GM19397 (cell line): Measurements from ENCODE around the gene DNAJC19.
"Not testable (repeated sequence)": the region's sequence is repeated elsewhere in the genome, so short reads cannot be mapped to it uniquely, and the experiment has no call there.

Source experiments
- ATAC-seq: cut with Tn5 transposase; IDR thresholded peaks from one replicate; pipeline ENCODE4 v1.9.1; 2021; ENCODE audit warnings: mild to moderate bottlenecking, moderate library complexity; ENCODE audit not compliant: unreplicated experiment

Gene DNAJC19

DNA sequence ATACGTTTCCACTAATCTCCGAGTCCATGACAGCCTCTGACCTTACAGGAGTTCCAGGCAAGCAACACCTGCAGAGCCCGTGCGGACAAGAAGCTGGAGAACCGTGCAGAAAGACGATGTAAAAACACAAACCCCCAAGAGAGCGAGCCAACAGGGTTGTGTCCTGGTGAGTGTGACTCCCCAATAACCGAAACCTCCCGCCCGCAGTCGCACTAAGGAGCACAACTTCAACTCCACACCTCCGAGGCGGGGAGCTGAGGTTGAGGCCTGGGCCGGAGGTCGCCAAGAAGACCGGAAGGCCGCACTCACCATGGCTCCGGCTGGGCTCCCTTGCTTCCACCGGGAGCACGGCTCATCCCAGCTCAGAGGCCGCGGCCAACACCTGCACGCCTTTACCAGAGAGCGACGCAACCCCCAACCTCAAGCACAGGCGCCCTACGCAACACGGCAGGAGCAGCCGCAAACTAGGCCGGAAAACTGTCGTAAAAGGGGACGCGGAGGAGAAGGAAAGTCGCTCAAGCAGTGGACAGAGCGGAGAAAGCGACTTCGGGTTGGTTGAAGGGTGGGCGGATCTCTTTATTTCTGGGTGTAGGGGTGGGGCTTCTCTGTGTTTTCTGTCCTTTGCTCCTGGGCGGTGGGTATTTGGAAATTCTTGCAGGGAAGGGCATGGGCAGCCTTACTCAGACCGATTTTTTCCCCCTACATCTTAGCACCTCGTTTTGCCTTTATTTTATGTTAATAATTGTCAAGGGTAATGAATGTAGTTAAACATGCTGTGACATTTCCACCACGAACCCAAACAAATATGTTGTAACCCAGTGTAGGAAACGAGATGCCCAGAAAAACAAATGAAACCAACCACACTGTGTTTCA, at the start of gene DNAJC19:
Gene DNAJC19, minus strand, starts transcription at position 446 of the 873 bp plus-strand sequence. Its CDS starts 134 bp downstream, at position 312.
- peak; percentile 96 for ATAC-seq

DNA sequence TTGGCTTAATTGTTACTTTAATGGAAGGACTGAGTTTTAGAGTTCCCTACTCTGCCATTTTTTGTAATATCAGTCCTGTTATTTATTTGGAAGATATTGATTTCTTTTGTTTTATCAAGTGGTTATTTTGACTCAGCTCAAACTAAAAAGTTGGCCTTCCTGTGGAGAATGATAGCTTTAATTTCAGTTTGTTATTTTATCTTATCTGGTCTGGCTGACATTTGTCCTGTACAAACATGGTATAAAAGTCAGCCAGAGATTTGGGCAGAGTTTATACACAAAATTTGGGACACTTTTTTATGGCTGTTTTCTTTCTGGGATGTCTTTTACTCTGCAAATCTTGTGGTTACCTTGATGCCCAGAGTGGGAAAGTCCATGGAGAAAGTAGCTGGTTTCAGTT, 41.4 kb upstream of the DNAJC19 start:
- ATAC-seq, result no peak

DNA sequence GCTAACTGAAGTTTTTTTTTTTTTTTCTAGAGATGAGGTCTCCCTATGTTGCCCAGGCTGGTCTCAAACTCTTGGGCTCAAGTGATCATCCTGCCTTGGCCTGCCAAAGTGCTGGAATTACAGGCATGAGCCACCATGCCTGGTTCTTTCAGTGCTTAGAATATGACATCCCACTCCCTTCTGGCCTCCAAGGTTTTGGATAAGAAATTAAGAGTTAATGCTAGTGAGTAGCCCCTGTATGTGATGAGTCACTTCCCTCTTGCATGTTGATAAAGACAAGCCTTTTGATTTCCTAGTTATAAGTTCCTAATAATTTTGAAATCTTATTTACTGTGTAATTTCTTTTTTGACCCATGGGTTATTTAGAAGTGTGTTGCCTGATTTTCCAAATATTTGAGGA, 35.7 kb upstream of the DNAJC19 start:
- ATAC-seq, result no peak

DNA sequence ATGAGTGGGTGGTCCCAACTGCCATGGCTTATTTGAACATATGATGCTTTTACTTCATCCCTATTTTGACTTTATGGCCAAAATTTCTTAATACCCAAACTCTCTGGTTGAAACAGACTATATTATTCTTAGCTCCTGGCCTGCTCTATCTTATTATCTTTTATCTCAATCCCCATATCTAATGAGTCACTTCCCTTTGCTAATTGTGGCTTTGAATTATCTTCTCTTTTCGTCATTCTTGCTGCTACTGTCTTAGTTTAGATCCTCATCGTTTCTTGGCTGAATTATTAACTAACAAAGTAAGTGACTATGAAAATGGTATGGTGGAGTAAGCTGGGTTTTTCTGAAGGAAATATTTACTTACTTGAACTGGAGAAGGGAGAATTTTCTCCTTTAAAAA, 28.2 kb upstream of the DNAJC19 start:
- ATAC-seq, result no peak

DNA sequence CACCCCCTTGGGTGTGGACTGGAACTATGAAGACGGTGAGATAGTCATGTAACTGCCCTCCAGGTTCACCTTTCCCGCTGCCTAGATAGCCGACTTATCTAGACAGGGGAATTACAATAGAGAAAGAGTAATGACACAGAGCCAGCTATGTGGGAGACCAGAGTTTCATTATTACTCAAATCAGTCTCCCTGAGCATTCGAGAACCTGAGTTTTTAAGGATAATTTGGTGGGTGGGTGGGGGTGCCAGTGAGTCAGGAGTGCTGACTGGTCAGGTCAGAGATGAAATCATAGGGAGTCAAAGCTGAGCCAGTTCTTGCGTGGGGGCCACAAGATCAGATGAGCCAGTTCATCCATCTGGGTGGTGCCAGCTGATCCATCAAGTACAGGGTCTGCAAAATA, 19.7 kb upstream of the DNAJC19 start:
- ATAC-seq, result no peak

DNA sequence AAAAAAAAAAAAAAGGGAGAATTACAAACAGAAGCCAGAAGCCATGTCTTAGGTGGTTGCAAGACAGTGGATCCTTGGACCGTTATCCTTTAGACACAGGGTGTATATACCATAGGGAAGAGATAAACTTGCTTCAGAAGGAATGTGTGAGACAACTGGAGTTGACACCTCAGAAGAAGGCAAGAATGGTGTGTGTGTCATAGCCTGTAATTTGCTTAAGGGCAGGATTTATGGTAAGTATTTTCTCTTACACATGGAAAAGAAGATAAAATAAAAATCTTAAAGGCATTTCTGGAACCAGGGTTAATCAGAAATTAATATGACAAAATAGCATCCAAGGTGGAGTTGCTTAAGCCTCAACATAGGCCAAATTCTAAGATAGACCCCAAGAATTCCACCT, 19.3 kb upstream of the DNAJC19 start:
- ATAC-seq, result no peak

DNA sequence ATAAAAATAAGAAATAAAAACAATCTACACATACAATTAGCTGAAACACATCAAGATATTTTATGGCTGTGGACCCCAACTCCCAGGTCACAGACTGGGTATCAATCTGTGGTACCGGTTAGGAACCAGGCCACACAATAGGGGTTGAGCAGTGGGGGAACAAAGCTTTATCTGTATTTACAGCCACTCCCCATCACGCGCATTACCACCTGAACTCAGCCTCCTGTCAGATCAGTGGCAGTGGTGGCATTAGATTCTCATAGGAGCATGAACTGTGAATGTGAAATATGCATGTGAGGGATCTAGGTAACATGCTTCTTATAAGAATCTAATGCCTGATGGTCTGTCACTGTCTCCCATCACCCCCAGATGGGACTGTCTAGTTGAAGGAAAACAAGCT, 17.7 kb upstream of the DNAJC19 start:
- ATAC-seq, result no peak

DNA sequence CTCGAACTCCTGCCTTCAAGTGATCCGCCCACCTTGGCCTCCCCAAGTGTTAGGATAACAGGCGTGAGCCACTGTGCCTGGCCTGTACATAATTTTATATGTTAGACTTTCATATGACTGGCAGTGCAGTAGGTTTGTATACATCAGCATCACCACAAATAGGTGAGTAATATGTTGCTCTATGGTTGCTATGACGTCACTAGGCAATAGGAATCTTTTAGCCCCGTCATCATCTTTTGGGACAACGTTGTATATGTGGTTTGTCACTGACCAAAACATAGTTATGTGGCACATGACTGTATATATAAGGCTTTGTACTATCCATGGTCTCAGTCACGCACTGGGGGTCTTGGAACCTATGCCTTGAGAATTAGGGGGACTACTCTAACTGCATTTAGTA, 17.0 kb upstream of the DNAJC19 start:
- ATAC-seq, result no peak

DNA sequence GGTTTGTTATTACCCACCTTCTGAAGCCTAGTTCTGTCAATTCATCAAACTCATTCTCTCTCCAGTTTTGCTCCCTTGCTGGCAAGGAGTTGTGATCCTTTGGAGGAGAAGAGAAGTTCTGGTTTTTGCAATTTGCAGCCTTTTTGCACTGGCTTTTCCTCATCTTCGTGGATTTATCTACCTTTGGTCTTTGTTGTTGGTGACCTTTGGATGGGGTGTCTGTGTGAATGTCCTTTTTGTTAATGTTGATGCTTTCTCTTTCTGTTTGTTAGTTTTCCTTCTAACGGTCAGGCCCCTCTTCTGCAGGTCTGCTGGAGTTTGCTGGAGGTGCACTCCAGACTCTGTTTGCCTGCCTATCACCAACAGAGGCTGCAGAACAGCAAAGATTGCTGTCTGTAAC, 13.9 kb upstream of the DNAJC19 start:
- ATAC-seq, result not testable (repeated sequence)

DNA sequence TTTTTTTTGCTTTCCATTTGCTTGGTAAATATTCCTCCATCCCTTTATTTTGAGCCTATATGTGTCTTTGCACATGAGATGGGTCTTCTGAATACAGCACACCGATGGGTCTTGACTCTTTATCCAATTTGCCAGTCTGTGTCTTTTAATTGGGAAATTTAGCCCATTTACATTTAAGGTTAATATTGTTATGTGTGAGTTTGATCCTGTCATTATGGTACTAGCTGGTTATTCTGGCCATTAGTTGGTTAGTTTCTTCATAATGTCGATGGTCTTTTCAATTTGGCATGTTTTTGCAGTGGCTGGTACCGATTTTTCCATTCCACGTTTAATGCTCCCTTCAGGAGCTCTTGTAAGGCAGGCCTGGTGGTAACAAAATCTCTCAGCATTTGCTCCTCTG, 12.8 kb upstream of the DNAJC19 start:
- not testable (repeated sequence) for ATAC-seq

DNA sequence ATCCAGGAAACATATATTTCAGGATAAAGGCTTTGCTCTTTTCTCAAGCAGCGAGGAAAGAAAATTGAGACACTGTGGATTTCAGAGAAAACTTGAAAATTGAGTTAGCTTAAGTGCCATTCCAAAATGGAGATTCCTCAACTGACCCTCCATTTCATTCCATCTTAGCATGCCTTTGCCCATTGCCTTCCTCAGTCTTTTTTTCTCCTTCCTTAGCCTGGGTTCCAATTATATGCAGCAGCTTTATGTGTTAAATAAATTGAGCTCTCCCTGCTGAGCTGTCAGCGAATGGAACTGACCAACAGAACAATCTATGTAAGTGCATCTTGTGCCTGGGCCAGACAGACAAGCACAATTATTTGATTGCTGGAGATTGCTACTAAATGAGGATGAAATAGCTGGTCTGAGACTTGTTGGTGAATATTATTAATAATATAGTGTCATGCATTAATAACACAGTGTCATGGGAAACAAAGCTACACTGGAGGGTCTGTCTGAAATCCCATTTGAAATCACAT, 6.9 kb upstream of the DNAJC19 start:
- no peak for ATAC-seq

DNA sequence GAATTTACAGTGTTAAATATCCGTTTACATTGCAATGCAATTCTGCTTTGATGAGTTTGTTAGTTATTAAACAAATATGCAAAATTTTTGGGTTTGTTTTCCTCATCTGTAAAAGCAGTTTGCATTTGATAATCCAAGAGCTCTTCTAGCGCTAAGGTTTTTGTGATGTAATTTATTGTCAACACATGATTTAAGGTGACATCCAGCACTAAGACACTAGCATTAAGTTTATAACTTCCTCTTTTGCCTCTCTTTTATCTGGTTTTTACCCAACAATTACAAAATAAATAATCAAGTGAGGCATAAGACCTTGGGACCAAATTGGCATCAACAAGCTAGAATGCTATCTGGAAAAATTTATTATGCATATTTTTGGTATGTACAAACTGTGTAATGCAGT, 969 bp upstream of the DNAJC19 start:
- ATAC-seq, result no peak

DNA sequence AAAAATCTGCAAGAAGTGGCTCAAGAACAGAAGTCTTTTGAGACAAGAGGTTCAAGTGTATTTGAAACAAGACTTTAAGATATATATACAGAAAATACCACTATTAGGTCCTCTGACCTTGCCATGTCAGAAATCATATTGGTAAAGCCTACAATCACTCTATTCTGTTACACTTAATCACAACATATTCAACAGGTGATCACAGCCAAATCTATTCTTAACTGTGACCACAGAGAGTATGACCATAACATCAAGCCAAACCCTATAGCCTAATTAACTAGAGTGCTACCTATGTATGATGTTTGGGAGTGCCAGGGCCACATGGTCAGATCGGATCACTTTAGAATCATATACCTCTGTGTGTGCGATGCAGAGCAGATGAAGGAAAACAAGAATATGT, 2.2 kb downstream of the DNAJC19 start:
- ATAC-seq, result no peak

DNA sequence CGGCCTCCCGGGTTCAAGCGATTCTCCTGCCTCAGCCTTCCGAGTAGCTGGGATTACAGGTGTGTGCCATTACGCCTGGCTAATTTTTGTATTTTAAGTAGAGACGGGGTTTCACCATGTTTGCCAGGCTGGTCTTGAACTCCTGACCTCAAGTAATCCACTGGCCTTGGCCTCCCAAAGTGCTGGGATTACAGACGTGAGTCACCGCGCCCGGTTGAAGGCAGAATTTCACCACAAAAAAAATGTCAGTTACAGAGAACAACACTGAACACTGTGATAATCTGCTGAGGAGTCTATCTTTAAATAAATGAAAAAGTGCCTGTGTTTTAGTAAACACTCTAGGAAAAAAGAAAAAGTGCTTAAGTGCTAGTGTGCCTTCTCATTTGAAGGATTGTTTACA, 3.2 kb downstream of the DNAJC19 start:
- ATAC-seq, result not testable (repeated sequence)

DNA sequence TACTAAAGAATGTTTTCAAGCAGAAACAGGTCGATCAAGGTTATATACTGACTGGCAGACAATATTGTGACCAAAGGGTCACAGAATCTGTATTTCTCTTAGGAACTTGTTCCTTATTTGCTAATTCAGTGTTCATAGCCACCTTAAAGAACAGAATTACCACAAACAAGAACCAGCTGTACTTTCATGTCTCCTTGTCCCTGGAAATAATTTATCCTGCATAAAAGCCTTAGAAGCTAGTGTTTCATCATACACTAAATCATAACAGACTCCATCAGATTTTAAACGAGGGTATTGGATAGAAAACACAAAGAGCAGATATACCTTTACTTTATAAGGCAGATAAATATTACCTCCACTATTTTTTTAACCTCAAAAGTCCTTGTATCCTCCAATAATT, 6.4 kb downstream of the DNAJC19 start:
- no peak for ATAC-seq

DNA sequence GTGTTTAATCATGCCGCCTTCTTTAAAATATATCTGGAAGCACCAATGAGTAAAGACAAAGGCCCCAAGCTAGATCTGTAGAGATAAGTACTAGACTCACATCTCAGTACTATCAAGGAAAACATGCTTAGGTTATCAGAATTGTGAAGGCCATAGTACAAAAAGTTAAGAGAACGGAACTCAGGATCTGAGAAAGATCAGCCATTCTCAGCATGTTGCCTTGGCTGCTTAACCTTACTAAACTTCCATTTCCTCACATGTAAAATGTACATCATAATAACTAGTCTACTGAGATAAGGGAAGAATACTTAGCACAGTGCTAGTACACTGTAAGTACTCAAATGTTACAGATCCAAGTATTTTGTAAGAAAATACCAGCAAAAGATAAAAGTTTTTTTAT, 7.6 kb downstream of the DNAJC19 start:
- no peak for ATAC-seq

DNA sequence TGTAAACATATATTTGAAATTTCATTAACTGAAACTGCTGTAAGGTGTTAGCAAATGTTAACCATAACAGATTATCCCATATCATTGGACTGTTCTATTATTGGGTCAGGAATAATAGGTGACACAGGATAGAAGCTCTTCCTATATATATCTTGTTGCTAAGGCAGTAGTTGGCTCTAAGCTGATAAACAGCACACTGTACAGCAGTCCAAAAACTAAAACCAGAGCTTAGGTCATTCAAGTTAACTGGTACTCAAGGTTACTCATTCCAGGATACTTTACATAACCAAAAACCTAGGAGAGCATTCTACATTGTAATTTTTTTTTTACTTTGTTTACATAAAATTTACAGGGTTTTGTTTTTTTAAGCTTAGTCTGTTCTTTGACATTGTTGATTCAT, 8.9 kb downstream of the DNAJC19 start:
- ATAC-seq, result no peak

DNA sequence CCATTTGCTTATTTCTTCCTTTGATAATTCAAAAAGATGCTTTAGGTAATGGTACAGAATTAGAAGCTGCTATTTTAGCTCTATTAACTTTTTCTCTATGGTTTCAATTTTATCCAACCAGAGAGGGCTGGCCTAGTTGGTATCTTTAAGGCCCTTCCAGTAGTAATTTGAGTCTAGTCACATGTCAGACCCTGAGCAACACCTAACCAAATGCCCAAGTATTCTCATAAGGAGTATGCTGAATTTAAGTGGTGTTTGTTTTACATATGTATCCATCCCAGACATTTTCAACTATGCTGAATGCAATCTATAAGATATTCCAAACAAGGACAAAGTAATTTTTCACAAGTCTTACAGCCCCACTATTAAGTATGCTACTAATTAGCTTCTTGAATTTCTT, 9.6 kb downstream of the DNAJC19 start:
- no peak for ATAC-seq

DNA sequence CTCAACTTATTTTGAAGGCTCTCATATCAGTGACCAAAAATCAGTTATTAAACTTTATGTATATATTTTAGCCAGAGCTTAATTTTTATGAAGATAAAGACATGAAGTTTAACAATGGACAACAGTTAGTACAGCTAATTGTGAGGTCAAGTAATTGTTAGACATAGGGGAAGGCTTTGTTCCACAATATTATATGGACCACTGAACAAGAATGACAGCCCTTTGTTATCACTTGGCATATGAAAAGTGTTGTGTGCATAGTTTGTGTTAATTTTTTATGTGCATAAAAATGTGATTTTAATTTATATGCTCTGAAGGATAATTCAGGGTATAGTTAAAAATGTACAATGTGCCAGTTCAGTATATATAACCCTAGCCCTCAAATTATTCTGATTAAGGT, 12.0 kb downstream of the DNAJC19 start:
- ATAC-seq, result no peak

DNA sequence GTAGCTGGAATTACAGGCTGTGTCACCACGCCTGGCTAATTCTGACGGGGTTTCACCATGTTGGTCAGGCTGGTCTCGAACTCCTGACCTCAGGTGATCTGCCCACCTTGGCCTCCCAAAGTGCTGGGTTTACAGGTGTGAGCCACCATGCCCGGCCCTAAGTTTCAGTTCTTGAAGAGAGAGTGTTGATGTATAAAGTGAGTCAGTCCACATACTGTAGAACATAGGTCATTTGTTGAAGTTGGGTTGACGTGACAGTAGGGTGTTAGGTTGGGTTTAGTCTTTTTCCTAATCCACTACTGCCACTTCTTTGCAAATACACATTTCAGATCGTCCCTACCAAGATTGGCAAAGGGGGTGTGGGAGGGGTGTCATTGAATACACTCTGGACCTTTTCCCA, 15.2 kb downstream of the DNAJC19 start:
- no peak for ATAC-seq

DNA sequence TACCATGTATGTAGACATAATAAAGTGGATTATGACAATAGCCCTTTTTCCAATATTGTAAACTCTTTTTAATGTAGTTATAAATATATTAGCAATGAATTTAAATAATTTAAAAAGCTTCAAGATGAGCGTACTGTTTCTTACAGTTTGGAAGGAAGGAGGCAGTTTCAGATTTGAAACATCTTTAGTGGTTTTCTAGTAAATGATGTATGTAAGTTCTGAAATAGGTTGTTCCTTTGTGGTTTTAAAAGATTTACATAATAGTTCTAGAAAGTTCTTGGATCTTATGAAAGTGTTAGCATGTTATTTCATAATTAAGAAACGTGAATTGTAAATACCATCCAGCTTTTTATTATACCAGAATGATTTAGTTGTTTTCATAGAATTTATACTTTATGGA, 16.0 kb downstream of the DNAJC19 start:
- no peak for ATAC-seq

DNA sequence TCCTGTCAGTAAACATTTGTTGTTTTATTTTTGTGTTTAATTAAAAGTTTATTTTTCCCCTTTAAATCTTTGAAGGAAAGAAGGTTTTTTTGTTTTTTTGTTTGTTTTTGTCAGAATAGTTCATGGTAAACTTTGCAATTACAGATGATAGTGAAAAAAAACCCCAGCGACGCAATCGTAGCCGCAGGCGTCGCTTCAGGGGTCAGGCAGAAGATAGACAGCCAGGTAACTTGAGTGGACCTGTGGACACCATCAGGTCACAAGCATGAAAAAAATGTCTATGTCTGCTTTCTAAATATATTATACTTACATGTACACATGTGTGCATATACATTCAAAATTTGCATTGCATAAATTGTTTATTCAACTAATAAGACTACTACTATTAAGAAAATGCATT, 18.6 kb downstream of the DNAJC19 start:
- ATAC-seq, result no peak

DNA sequence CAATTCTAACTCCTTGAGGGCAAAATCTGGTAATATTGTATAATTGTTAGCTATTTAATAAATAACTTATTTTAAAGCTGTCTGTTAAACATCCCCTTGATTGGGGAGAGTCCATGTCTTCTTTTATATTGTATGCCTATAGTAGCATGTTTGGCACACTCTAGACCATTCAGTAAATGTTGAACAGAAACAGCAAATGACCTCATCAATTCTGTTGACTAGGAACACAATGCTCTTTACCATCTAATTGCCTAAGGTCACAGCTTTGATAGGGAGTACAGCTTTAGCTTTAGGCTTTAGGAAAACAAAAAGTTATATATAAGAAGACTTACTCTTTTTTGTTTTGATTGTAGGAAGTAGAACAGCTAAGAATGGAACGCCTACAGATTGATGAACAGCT, 27.0 kb downstream of the DNAJC19 start:
- ATAC-seq, result no peak
